HepG2 (cell line): ENCODE data around the gene DDX43. TPM values are rescaled to one million over a fixed set of nuclear protein-coding genes. Genes with fewer than 3 reads are reported as not detected.

Source experiments
- ATAC-seq: fragments of 200-7000 bp; cut with Tn5 transposase; 3 replicates; pipeline ENCODE4 v1.9.1; 2020; ENCODE audit warnings: mild to moderate bottlenecking, moderate library complexity
- BruUV-seq: library from RNA; stranded (reverse); fragments of 400-500 nt; replicated peaks from 2 replicates; lab custom pipeline; 2021; lab: Mats Ljungman, UMichigan
- CTCF ChIA-PET: fragments of 300-600 bp; formaldehyde crosslinking; extraction: SDS; loops from one replicate; lab custom pipeline; 2021; ENCODE audit warnings: low total read pairs, inconsistent platforms, low intra/inter-chr PET ratio; lab: Yijun Ruan, JAX
- POLR2A ChIA-PET: fragments of 350-600 bp; sonication (Branson Sonifier 250); formaldehyde crosslinking; loops from one replicate; lab custom pipeline; 2020; ENCODE audit warnings: antibody characterized with exemption, inconsistent platforms; lab: Yijun Ruan, JAX
- DNase-seq: peaks from one replicate; pipeline ENCODE4 v3.0.0-alpha.2; 2015; ENCODE audit warnings: low spot score
- FAIRE-seq: peaks from 3 replicates; lab custom pipeline; 2011; peaks lifted over from hg19 to GRCh38; lab: Jason Lieb, UNC
- H2AFZ ChIP-seq: one replicate; pipeline ENCODE4 v1.6.1; 2011; ENCODE audit warnings: low read length, inconsistent platforms
- H3K27ac ChIP-seq: fragments of 300-600 bp; 3 replicates; pipeline ENCODE4 v1.8.0; 2011; ENCODE audit warnings: mixed run types, mild to moderate bottlenecking, mixed read lengths, low read length, inconsistent platforms; ENCODE audit not compliant: insufficient read depth; ENCODE audit errors: extremely low read length
- H3K27me3 ChIP-seq, 2 experiments: fragments of 200-600 bp in 1 of 2; 2 replicates in 1 of 2; 3 replicates in 1 of 2; pipeline versions ENCODE4 v1.6.0 to v1.8.0; 2011; ENCODE audit warnings: low read length in 2 of 2, mild to moderate bottlenecking in 2 of 2, moderate library complexity in 2 of 2, inconsistent platforms in 1 of 2; ENCODE audit not compliant: insufficient read depth in 2 of 2, control insufficient read depth in 1 of 2
- H3K36me3 ChIP-seq, 2 experiments: fragments of 200-600 bp in 1 of 2; replicated peaks in 1 of 2; 2 replicates in 1 of 2; 3 replicates in 1 of 2; pipeline versions ENCODE4 v1.5.1 to v1.8.0; 2011; ENCODE audit warnings: low read length in 2 of 2, inconsistent platforms in 1 of 2; ENCODE audit not compliant: insufficient read depth in 2 of 2, control insufficient read depth in 1 of 2
- H3K4me1 ChIP-seq: 2 replicates; pipeline ENCODE4 v1.5.1; 2012; ENCODE audit warnings: low read length, inconsistent platforms; ENCODE audit not compliant: insufficient read depth
- H3K4me2 ChIP-seq: 2 replicates; pipeline ENCODE4 v1.6.0; 2011; ENCODE audit warnings: low read depth, low read length, inconsistent platforms
- H3K4me3 ChIP-seq, 3 experiments: fragments of 200-600 bp in 1 of 3; sonication (generic), shearing (Covaris generic) in 1 of 3; replicated peaks in 1 of 3; 2 replicates each; pipeline ENCODE4 v1.5.1; 2011 to 2016; ENCODE audit warnings: low read length in 3 of 3, inconsistent platforms in 2 of 3, low read depth in 2 of 3, mild to moderate bottlenecking in 2 of 3, control low read depth in 1 of 3, mixed read lengths in 1 of 3; ENCODE audit not compliant: insufficient read depth in 1 of 3
- H3K79me2 ChIP-seq: one replicate; pipeline ENCODE4 v1.6.1; 2011; ENCODE audit warnings: low read length, inconsistent platforms; ENCODE audit not compliant: insufficient read depth
- H3K9ac ChIP-seq: 2 replicates; pipeline ENCODE4 v1.6.0; 2011; ENCODE audit warnings: mild to moderate bottlenecking, low read depth, low read length, inconsistent platforms; ENCODE audit not compliant: insufficient read depth
- H3K9me3 ChIP-seq: 2 replicates; pipeline ENCODE4 v1.5.1; 2012; ENCODE audit warnings: mild to moderate bottlenecking, low read length
- H4K20me1 ChIP-seq: 2 replicates; pipeline ENCODE4 v1.6.0; 2011; ENCODE audit warnings: inconsistent platforms, mild to moderate bottlenecking, low read length, moderate library complexity; ENCODE audit not compliant: insufficient read depth
- IKZF1 ChIP-seq: fragments of 450-650 bp; IDR thresholded peaks from 2 replicates; pipeline ENCODE4 v1.7.1; 2016
- MAFK ChIP-seq, 2 experiments: IDR thresholded peaks in 1 of 2; conservative IDR thresholded peaks in 1 of 2; 2 replicates each; pipeline ENCODE4 v1.6.1; 2011; ENCODE audit warnings: improper control_type of control experiment in 2 of 2, low read length in 2 of 2
- SMARCE1 ChIP-seq: fragments of 450-650 bp; IDR thresholded peaks from 2 replicates; pipeline ENCODE4 v1.6.1; 2017; ENCODE audit warnings: borderline replicate concordance
- SOX13 ChIP-seq, 3 experiments: fragments of 450-650 bp in 1 of 3; sonication (generic) in 1 of 3; formaldehyde crosslinking in 1 of 3; IDR thresholded peaks in 2 of 3; conservative IDR thresholded peaks in 1 of 3; 2 replicates each; pipeline versions ENCODE4 v1.5.0 to v1.6.1; 2016 to 2020; ENCODE audit warnings: antibody characterized with exemption in 1 of 3, mild to moderate bottlenecking in 1 of 3, missing compliant biosample characterization in 1 of 3, missing genetic modification reagents in 1 of 3, moderate library complexity in 1 of 3
- STAG1 ChIP-seq: sonication (generic); formaldehyde crosslinking; IDR thresholded peaks from 2 replicates; pipeline ENCODE4 v1.4.0; 2020; ENCODE audit warnings: missing genetic modification reagents
- ZBTB21 ChIP-seq: sonication (generic); formaldehyde crosslinking; IDR thresholded peaks from 2 replicates; pipeline ENCODE4 v1.4.0; 2020; ENCODE audit warnings: missing genetic modification reagents
- ZFY ChIP-seq: sonication (generic); formaldehyde crosslinking; IDR thresholded peaks from 2 replicates; pipeline ENCODE4 v1.4.0; 2020; ENCODE audit warnings: missing genetic modification reagents
- ZNF333 ChIP-seq: sonication (generic); formaldehyde crosslinking; IDR thresholded peaks from 2 replicates; pipeline ENCODE4 v1.4.0; 2020; ENCODE audit warnings: mild to moderate bottlenecking, missing genetic modification reagents, borderline replicate concordance
- WGBS: methylation state at CpG from one replicate; pipeline ENCODE4 v1.1.6; 2017; ENCODE audit warnings: low lambda C conversion rate; 5-methylcytosine and 5-hydroxymethylcytosine counted together
- in situ Hi-C: cut with HindIII; loops from 2 replicates; pipeline ENCODE4 v1.10.0; 2017; ENCODE audit warnings: low pct_unique_long_range_greater_than_20kb; ENCODE audit not compliant: extremely low pct_ligation_motif_present
- intact Hi-C: fragments of 100-400 bp; cut with micrococcal nuclease; formaldehyde crosslinking; loops from one replicate; pipeline ENCODE4 v1.10.0; 2022; ENCODE audit not compliant: unreplicated experiment
- polyA plus RNA-seq, 8 experiments: library from polyadenylated mRNA; depleted of rRNA in 3 of 8; stranded (reverse) in 7 of 8; unstranded in 1 of 8; fragments of >200 nt; fragmentation: Illumina TruSeq in 4 of 8; extraction: Trizol in 4 of 8; gene quantifications; 2 replicates each; pipeline versions ENCODE4 v1.2.1 to v1.2.3, GENCODE V29; 2011 to 2016; ENCODE audit warnings: low read depth in 4 of 8, missing spikeins in 1 of 8, mixed read lengths in 1 of 8; ENCODE audit not compliant: insufficient read depth in 1 of 8
- total RNA-seq, 5 experiments: library from RNA; depleted of rRNA; stranded (reverse); fragments of >200 nt; fragmentation: Illumina TruSeq; extraction: Trizol; gene quantifications; 2 replicates each; pipeline ENCODE4 v1.2.3, GENCODE V29; 2016; ENCODE audit warnings: low read depth in 1 of 5
- TF ChIP-seq, protein P1 (sequence below): IDR thresholded peaks from 2 replicates; pipeline ENCODE4 v1.6.1; 2016; ENCODE audit warnings: mild to moderate bottlenecking

Gene DDX43
- total and polyA plus RNA-seq, 2 of the 13 experiments (the other 11 are each of a cell fraction or from before 2014, with no cell fraction given): not detected

DNA sequence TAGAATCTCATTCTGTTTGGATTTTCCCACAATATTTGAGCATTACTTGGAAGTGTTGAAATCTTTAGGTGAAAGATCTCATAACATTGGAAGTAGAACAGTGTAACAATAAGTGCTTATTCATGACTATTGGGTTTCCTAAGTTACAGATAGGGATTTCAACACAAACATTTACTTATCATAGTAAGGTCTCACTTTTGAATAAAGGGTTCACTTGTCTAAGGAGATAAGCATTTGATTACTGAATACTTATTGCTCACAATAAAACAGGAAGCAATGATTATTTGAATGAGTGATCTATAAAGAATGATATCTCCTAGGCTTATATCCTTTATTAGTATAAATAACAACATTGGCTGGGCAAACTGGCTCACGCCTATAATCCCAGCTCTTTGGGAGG lies 14.8 kb downstream of the DDX43 start:
- POLR2A ChIA-PET: no interaction called here
- Histone ChIP-seq H3K9ac (no peak overlapping the region), H3K27ac (no peak overlapping the region), H4K20me1 (no peaks in the 10 kb centered on the region), H3K4me2 (no peak overlapping the region), H3K36me3 (no peaks in the 10 kb centered on the region), H2AFZ (no peak overlapping the region), H3K4me3 (no peak overlapping the region), H3K4me1 (peaks cover 9% of the 10 kb centered on the region; the same call in 1 of the 2 replicates), H3K9me3 (no peaks in the 10 kb centered on the region), H3K79me2 (no peaks in the 10 kb centered on the region), H3K27me3 (no peaks in the 10 kb centered on the region)
- in situ Hi-C loops (no loop called here), intact Hi-C loops (no loop called here)
- CTCF ChIA-PET: no interaction called here
- ATAC-seq: no peak; the same call in 2 of the 3 replicates
- FAIRE-seq: no peak
- WGBS: 0% methylated on average over 1 of the region's 1 CpG
- BruUV-seq: no TSS peak
- TF ChIP-seq MAFK (conservative IDR thresholded peaks at IDR 0.05 in 1 of 2, IDR thresholded peaks at IDR 0.05 in 1 of 2; ENCODE audit: low read length in 2 of 2) (peak in 1 of 2 experiments; percentile 19; a peak in 1 of 4 replicates), SOX13 (IDR thresholded peaks at IDR 0.05) (no peak), SOX13 (CRISPR knock-in tag; conservative IDR thresholded peaks at IDR 0.05 in 1 of 2, IDR thresholded peaks at IDR 0.05 in 1 of 2) (0 out of 4 replicates have a peak, but pooled peaks of 1 of the 2 experiments have one; percentile 22), ZNF333 (CRISPR knock-in tag) (no peak)
- DNase-seq: peak; percentile 46

DNA sequence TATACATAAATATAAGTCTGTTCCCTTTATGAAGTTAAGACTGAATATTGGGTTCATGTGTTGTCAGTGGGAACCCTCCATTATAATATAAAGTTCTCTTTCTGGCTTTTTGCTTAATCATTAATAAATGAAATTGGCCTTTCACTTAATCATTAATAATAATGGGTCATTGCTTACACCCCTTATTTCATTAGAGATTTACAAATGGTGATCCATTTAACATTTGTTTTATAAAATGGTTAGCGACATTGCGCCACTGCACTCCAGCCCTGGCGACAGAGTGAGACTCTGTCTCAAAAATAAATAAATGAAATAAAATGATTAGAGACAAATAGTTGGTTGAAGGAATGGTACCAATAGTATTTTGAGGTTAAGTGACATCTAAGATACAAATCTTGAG lies 18.5 kb downstream of the DDX43 start:
- TF ChIP-seq IKZF1 (no peak), STAG1 (no peak), ZFY (no peak), SMARCE1 (no peak), ZBTB21 (CRISPR knock-in tag) (no peak)
- TF ChIP-seq, protein P1, sequence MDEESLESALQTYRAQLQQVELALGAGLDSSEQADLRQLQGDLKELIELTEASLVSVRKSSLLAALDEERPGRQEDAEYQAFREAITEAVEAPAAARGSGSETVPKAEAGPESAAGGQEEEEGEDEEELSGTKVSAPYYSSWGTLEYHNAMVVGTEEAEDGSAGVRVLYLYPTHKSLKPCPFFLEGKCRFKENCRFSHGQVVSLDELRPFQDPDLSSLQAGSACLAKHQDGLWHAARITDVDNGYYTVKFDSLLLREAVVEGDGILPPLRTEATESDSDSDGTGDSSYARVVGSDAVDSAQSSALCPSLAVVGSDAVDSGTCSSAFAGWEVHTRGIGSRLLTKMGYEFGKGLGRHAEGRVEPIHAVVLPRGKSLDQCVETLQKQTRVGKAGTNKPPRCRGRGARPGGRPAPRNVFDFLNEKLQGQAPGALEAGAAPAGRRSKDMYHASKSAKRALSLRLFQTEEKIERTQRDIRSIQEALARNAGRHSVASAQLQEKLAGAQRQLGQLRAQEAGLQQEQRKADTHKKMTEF: no peak
- no peaks in the 10 kb centered on the region for H3K79me2 ChIP-seq
- WGBS: 98% methylated on average over 3 of the region's 3 CpGs
- ChIA-PET POLR2A (no interaction called here), CTCF (no interaction called here)
- H3K4me1 ChIP-seq: peaks cover 9% of the 10 kb centered on the region; the same call in 1 of the 2 replicates
- peaks cover 0 to 7% of the 10 kb centered on the region in 2 experiments; a peak in 1 of 5 replicates for H3K27me3 ChIP-seq
- intact Hi-C loops: no loop called here
- no peak overlapping the region for H3K4me3 ChIP-seq
- H2AFZ ChIP-seq: no peak overlapping the region
- H3K36me3 ChIP-seq: no peaks in the 10 kb centered on the region
- H3K9ac ChIP-seq: no peak overlapping the region
- H3K4me2 ChIP-seq: no peak overlapping the region
- ATAC-seq: no peak
- FAIRE-seq: no peak
- no peak for DNase-seq
- H3K9me3 ChIP-seq: no peaks in the 10 kb centered on the region
- H4K20me1 ChIP-seq: no peaks in the 10 kb centered on the region
- in situ Hi-C loops: no loop called here
- BruUV-seq: no TSS peak
- no peak overlapping the region for H3K27ac ChIP-seq
